Measurements from ENCODE around the gene SLX4IP. TPM values are rescaled to one million over a fixed set of nuclear protein-coding genes. Genes with fewer than 3 reads are reported as not detected.

Gene SLX4IP
- total and polyA plus RNA-seq, 2 of the 13 experiments (the other 11 are each of a cell fraction or from before 2014, with no cell fraction given): 3.6 to 7.3 TPM

- peak; percentile 58; the same call in 1 of the 2 replicates for TF ChIP-seq AHR (CRISPR knock-in tag; IDR thresholded peaks at IDR 0.05)
- TF ChIP-seq, protein P1, sequence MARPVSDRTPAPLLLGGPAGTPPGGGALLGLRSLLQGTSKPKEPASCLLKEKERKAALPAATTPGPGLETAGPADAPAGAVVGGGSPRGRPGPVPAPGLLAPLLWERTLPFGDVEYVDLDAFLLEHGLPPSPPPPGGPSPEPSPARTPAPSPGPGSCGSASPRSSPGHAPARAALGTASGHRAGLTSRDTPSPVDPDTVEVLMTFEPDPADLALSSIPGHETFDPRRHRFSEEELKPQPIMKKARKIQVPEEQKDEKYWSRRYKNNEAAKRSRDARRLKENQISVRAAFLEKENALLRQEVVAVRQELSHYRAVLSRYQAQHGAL (CRISPR knock-in tag; IDR thresholded peaks at IDR 0.05; ENCODE audit: not compliant biosample characterization): no peak
- no peak for TF ChIP-seq NR1H2 (CRISPR knock-in tag; IDR thresholded peaks at IDR 0.05; ENCODE audit: borderline replicate concordance, low read depth)
- no peak for TF ChIP-seq ZNF800 (CRISPR knock-in tag; IDR thresholded peaks at IDR 0.05)
- peak; percentile 61 for TF ChIP-seq FOXP4 (CRISPR knock-in tag; IDR thresholded peaks at IDR 0.05)
- TF ChIP-seq, protein P2, sequence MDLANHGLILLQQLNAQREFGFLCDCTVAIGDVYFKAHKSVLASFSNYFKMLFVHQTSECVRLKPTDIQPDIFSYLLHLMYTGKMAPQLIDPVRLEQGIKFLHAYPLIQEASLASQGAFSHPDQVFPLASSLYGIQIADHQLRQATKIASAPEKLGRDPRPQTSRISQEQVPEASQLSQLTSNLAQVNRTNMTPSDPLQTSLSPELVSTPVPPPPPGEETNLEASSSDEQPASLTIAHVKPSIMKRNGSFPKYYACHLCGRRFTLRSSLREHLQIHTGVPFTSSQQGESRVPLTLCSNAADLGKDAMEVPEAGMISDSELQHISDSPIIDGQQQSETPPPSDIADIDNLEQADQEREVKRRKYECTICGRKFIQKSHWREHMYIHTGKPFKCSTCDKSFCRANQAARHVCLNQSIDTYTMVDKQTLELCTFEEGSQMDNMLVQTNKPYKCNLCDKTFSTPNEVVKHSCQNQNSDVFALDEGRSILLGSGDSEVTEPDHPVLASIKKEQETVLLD (CRISPR knock-in tag; IDR thresholded peaks at IDR 0.05; ENCODE audit: low read depth): peak; percentile 19; the same call in 1 of the 2 replicates
- TF ChIP-seq JUN (CRISPR knock-in tag; IDR thresholded peaks at IDR 0.05): peak; percentile 96
- TF ChIP-seq NR2F6 (IDR thresholded peaks at IDR 0.05): no peak
- TF ChIP-seq NR2F6 (CRISPR knock-in tag; IDR thresholded peaks at IDR 0.05): peak; percentile 15; the same call in 1 of the 2 replicates
- TF ChIP-seq ZNF564 (CRISPR knock-in tag; IDR thresholded peaks at IDR 0.05): no peak; the same call in 1 of the 2 replicates
- no peak for TF ChIP-seq ZNF646 (CRISPR knock-in tag; IDR thresholded peaks at IDR 0.05)
- TF ChIP-seq, protein P3, sequence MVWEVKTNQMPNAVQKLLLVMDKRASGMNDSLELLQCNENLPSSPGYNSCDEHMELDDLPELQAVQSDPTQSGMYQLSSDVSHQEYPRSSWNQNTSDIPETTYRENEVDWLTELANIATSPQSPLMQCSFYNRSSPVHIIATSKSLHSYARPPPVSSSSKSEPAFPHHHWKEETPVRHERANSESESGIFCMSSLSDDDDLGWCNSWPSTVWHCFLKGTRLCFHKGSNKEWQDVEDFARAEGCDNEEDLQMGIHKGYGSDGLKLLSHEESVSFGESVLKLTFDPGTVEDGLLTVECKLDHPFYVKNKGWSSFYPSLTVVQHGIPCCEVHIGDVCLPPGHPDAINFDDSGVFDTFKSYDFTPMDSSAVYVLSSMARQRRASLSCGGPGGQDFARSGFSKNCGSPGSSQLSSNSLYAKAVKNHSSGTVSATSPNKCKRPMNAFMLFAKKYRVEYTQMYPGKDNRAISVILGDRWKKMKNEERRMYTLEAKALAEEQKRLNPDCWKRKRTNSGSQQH (CRISPR knock-in tag; IDR thresholded peaks at IDR 0.05; ENCODE audit: low read depth): 0 out of 2 replicates have a peak, but pooled peaks have one; percentile 28
- TF ChIP-seq HCFC1 (IDR thresholded peaks at IDR 0.05; ENCODE audit: low read depth, low read length): no peak
- no peak for TF ChIP-seq ZNF296 (CRISPR knock-in tag; conservative IDR thresholded peaks at IDR 0.05)
Measured at GRCh38 chr20:10511509-10512251, 76.6 kb downstream of the SLX4IP start (continued).
